Activated naive CD4-positive, alpha-beta T cell treated with anti-CD3 and anti-CD28 coated beads, Interleukin-2, amount 50 U/mL, for 16 hours (primary cell): ENCODE measurements around the gene LGR6.
"Not testable (repeated sequence)": the region's sequence is repeated elsewhere in the genome, so short reads cannot be mapped to it uniquely, and the experiment has no call there.

ENCODE experiments used
- DNase-seq: peaks from one replicate; pipeline ENCODE4 v3.0.0-alpha.2; 2020

Gene LGR6

DNA sequence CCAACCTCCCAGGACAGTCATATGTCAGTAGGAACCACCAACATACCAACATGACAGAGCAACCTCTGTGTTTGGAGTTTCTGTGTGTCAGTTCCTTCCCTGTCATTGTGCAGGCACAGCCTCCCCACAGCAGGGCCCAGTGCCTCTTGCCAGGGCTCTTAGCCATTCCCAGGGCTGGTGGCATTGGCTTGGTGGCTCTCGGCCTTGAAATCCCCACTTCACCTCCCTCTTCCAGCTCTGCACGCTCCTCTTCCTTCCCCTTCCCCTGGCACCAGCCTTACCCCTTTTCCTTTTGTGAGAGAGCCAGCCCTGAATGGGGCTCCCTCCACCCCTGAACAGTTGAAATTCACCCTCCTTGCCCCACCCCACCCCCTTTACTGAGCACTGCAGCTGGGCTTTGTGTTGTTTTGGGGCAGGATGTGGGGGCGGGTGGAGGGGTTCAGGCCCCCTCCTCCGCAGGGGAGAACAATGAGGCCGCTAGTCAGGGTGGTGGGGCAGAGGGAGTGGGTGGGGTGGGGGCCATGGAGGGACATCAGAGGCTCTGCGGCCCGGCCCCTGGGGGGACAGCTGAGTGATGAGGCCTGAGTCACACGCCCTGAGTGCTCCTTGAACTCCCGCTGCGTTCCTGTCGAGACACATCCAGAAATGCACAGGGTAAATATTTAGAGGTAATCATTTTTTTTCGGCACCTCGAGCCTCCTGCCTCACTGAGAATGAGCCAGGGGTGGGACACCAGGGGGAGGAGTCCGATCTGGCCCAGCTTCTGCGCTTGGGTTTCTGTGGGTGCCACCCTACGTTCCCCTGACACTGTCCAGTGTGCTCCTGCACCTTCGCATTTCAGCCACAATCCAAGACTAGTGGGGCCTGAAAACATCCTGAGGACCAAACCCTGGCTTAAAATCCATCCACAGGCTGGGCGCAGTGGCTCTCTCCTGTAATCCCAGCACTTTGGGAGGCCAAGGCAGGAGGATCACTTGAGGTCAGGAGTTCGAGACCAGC lies 28.6 kb downstream of the LGR6 start:
- no peak for DNase-seq

DNA sequence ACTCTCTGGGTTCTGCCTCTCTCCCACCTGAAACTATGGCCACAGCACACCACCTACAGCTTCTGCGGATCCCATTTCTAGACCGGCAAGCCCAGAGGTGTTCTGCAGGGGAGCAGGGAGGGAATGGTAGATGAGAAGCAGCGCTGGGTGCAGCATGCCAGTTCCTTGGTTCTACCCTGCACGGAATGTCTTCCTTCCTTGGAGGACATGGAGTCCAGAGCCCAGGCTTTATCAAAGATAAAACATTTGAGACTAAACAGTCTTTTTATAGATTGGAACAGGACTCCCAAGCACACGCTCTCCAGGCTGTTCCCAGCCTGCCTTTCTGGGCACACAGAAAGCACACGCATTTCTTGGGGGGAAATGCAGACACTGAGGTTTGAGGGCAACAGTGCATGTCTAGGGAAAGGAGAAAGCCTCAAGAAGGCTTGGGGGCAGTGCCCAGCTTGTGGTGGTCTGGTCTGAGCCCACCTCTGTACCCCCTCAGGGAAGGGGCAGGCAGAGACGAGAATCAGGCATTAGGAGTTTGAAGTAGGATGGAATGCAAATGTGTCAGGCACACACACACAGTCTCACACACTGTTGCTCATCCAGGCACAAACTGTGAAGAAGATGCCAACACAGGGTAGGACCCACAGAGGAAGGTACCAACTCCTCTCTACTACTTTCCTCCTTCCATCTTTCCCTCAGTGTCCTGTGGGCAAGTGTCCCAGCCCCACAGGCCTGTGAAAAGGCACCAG lies 29.7 kb downstream of the LGR6 start:
- no peak for DNase-seq

DNA sequence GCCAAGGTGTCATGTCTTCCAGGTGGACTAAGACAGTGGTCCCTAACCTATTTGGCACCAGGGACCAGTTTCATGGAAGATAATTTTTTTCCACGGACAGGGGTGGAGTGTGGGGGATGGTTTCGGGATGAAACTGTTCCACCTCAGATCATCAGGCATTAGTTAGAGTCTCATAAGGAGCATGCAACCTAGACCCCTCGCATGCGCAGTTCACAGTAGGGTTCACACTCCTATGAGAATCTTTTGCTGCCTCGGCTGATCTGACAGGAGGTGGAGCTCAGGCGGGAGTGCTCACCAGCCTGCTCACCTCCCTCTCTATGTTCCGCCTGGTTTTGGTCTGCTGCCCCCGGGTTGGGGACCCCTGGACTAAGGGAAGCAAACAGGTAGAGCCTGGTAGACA lies 30.9 kb downstream of the LGR6 start:
- no peak for DNase-seq

DNA sequence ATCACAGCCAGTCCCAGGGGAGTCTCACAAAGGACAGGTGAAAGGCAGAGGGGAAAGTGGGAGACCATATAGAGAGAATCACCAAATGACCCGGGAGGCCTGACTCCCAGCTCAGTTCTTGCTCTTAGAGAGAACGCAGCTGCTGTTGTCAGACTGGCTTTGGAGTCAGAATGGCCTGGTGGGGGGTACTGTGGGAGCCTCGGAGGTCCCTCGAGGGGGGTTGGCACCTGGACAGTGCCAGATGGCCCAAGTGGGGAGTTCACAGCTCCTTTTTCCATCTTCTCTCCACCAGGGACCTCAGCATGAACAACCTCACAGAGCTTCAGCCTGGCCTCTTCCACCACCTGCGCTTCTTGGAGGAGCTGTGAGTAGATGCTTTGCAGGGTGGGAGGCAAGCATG lies 31.5 kb downstream of the LGR6 start:
- no peak for DNase-seq

DNA sequence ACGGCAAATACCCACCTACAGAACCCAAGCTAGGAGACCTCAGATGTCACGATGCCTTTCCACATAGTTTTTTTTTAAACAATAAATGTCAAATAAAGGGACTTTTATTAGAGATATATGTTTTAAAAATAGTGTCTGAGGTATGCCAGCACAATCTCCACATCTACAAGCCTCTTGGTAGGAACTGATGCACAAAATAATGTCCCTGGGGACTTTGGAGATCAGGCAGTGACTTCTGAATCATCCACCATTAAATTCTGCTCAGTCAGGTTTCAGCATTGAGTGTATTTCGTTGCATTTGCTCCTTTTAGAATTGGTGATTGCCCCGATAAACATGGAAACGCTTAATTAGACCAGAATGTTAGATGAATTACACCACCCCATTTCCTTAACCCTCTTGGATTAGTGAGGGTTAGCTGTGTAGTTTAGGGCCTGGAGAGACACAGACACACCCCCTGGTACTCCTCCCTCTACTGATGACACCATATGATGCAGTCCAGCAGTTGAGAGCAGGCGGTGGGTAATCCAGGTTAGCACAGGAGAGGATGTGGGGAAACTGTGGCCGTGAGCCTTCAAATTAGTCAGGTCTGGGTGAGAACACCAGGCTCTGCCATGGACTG lies 33.6 kb downstream of the LGR6 start:
- DNase-seq: no peak

DNA sequence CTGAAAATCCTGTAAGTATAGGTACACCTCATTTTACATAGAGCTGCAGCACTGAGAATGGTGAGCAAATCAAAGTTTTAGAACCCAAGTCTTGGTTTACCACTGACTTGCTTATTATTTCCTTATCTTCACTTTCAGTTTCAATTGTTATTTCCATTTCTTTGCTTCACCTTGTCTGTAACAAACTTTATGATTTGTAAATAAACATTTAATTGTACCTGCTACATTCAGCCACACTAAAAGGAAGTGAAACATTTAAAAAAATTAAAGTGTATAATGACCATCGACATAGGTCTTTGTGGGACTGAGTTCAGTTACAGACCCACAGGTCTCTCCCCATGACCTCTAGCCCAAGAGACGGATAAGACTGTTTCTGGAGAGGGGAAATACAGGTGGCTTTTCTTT lies 34.4 kb downstream of the LGR6 start:
- DNase-seq: no peak

DNA sequence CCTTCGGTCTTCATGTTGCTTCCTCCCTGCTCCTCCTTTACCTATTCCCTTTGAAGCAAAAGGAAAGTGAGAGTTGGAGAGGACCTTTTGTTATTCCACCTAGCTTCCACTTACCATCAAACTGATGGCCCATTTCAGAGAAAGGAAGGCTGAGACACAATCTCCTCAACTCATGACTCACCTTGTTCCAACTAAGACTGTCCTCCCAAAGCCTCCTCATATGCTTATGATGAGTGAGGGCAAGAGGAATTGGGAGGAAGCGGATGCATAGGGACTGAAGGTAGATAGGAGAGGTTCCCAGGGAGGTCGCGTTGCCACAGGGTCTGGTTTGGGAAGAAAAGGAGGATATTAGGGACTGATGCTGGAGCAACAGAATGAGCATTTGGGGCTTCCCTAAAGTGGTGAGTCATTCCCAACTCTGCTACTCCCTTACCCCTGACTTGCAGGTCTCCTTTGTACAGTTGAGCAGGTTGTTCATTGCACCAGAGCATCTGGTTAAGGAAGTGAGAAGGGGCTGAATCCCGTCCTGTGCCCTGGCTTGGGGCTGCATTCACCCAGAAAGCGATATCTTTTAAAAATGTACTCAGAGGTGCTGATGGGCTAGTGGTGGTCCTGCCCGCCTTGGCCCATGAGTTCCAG lies 35.0 kb downstream of the LGR6 start:
- no peak for DNase-seq

DNA sequence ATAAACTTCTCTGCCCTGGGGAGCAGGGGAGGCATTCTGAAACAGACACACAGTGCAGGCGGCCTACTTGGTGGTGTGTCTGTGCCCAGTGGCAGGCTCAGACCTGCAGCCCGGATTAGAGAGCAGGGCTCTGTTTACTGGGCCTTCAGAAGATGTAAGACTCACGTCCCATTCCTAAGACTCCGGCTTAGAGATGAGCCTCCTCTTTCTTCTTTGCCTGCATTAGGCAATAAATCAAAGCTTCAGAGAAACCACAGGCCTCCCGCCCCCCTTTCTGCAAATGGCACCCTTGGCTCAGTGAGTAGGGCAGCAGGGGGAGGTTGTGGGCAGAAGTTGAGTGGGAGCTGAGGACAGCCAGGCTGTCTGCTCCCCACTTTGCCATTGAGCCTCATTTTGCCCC lies 35.8 kb downstream of the LGR6 start:
- no peak for DNase-seq

DNA sequence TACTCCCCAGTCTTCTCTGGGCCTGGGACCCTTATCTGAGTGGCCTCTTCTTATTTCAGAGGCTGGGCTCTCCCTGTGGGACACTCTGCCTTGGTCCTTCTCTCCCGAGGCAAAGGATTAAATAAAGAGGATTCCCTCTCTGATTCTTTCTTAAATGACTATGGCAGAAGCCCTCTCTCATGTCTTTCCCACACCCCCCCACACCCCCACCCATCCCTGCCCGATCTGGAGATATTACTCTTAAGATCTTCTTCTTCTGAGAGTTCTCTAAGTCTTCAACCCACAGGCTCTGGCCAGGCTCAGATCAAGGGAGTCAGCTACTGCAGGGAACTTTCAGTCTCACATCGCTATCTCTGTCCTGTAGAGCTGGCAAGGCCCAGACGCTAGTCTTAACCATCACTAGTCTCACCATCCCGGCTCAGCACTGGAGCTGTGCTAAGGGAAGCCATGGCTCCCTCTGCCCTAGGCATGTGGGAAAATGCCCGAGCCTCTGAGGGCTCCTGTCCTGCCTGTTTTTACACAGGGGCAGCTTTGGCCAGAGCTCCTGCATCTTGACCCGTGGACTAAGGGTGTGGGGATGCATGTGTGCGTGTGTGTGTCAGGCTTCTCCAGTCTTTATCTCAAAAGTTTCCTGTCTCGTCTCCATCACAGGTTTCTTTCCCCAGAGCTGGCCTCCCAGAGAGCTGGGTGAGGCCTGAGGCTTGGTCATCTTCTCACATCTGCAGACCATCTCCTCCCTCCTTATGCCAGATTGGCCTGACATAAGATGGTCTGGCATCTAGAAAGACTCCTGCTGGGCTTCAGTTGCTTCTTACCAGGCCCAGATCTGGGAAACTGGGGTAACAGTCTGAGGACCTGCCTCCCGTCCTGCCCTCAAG lies 36.7 kb downstream of the LGR6 start:
- no peak for DNase-seq

DNA sequence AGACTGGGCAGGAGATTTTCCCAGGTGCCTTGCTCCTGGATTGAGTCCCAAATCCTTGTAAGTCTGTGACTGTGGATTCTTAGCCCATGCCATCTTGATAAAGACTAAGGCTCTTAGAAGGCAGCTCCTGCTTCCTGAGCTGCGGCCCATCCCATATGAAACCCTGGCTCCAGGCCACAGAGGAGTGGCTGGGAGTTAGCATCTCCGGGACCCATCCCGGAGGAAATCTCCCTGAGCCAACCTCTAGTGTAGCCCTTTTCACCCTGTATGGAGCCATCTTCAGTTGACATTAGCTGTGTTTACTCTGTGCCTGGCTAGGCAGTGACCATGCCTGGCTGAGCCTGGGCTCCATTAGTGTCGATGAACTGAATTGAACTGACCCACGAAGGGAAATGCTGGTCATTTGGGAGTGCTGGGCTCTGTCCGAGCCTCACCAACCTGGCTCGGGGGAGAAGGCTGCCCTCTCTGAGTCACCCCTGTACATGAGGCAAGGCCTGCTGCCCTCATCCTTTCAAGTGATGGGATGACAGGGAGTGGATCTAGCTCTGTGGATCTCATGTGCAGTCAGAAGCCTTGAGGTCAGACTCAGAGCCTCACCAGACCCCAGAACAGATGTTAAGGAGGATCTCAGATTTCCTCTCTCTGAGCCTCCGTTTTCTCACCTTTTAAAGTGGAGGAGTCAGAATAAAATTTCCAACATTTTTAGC lies 37.5 kb downstream of the LGR6 start:
- DNase-seq: no peak

DNA sequence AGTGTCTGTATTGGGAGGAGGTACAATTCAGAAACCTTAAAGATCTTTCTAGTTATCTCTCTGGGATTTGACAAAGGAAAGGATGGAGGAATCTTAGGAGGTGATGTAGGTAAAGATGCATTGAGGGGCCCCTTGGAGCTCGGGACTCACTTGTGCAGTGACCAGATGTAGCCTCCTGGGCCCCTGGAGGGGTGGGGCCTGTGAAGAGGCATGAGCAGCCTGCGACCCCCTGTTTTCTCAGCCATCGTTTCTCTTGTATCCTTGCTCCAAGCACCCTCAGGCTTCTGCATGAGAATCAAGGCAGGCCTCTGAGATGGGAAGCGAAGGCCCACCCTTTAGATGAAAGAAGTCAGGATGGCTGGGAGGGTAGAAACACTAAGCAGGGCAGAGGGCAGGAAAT lies 39.6 kb downstream of the LGR6 start:
- no peak for DNase-seq

DNA sequence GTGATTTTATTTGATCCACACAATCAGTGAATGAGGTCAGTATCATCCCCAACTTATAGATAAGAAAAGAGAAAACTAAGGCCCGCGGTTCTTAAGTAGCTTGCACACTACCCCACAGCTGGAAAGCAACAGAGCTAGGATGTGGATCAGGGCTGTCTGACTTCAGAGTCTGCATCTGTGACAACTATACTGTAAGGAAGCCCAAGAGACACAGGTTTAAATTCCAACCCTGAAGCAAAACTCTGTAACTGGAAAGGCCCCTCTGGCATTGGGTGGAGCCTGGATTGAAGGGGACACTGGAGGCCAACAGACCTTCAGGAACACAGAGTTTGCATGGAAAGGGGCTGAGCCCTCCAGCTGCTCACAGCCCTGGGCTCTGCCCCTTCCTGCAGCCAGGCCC lies 40.2 kb downstream of the LGR6 start:
- no peak for DNase-seq

DNA sequence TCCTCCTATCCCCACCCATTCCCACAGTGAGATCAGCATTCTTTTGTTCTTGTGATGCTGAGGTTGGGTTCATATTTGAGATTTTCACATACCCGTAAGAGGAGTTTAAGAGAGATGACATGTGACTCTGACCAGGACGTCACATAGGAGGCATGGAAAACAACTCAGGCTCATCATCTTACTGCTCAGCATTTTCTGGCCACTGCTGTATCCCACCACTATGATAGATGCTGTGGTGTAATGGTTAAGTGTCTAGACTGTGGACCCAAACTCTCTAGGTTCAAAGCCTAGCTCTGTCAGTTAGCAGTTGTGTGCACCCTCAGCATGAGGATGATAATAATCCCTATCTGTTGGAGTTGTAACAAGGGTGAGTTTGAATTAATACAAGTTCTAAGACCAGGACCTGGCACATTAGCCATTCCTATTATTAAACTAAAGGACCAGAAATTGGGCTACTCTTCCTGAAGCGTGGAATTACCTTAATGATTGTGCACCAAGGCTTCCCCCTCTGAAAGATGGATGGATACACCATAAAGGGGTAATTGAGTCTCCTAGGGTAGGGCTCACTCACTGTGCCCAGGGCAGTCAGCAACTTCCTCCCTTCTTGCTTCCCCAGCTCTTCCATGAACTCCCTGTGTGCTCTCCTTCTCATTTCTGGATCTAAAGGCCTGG lies 40.9 kb downstream of the LGR6 start:
- DNase-seq: no peak

DNA sequence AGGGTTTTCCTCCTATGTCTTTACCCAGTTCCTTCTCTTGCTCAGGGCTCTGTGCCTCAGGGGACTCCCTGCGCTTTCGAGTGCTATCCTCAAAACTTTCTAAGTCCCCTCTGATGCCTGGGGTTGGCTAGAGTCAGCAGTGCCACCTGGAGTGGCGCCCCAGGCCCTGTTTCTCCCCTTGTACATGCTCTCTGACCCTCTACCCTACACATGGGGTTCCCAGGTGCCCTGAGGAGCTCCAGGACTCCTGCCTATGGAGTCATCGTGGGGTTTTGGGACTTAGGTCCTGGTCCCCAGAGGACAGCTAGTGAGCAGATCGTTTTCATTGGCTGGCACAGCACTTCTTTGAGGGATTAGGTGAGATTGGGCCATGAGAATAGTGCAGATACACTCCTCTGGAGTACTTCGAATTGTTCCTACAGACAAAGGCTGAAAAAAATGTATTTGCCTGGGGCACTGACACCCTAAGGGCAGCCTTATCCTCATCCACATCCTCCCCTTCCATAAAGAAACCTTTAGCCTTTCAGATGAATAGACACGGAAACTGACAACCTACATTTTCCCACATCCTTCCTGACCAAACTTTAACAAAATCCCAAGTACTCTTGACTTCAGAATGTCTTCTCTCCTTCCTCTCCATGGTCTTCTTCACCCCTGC lies 41.5 kb downstream of the LGR6 start:
- no peak for DNase-seq

DNA sequence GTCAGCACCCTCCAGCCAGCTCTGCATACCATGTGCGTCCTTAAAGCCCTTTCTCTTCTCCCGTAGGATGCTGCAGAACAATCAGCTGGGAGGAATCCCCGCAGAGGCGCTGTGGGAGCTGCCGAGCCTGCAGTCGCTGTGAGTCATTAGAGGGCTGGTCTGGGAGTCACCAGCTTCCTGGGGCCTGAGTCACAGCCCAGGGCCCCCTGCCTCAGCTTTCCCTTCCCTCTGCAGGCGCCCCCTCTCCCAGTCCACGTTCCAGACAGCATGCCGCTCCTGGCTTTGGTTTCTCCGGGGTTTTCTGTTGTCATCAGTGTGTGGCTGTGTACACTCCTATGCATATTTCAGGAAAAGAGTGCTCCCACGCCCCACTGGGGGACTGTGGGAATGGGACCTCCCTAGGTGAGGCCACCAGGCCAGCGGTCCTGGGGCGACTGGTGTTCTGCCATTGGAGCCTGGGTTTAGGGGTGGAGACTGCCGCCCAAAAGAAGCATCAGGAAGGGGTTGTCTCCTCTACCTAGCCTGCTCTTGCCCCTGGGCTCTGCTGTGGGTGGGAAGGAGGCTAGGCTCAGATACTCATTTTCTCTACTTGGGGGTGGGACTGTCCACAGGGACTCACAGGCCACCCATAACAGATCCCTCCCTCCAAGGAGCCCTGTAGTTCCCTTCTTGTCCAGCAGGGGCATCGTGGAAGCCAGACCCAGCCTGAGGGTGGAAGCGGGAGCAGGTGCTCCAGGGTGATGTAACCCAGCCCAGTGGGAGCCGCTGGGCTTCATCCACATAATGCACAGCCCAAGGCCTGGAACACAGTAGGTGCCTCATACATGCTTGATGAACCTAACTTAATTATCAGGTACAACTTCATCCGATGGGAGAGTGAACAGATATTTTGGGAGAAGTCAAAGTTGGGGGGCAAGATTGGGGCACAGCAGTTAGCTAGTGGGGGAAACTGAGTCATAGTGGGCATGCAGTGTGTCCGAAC lies 42.5 kb downstream of the LGR6 start:
- DNase-seq: peak; percentile 66

DNA sequence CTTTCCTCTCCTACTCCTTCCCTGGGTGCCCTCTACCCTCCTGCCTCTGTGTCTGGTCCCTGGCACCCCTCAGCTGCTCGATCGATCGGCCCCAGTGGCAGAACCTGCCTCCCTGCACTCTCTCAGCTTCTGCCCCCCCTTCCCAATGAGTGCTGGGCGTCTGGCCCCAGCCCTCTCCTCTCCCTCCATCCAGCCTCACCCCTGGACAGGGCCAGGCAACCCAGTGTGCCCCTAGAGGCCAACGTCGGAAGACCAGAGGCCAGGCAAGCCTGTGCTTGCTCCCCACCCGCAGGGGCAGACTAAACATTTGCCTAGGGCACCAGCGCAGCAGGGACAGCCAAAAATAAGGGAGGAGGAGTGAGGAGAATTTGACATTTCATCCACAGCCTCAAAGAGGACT lies 43.5 kb downstream of the LGR6 start:
- DNase-seq: peak; percentile 28

DNA sequence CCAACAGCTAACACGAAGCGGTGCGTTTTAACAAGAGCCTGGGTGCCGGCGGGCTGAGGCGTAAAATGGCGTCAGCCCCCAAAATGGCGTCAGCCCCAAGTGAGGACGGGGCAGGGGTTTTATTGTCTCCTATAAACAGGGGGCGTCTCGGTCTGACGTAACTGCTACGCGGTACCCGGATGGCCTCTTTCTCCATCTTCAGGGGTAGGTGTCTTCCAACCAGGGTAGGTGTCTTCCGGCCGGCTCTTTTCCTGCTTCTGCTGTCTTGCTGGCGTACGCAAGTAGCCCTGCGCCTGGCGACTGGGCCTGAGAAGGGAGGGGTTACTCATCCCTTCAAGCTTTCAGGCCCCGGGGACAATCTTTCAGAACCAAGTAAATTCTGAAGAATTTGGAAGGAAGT lies 45.3 kb downstream of the LGR6 start:
- DNase-seq: no peak

DNA sequence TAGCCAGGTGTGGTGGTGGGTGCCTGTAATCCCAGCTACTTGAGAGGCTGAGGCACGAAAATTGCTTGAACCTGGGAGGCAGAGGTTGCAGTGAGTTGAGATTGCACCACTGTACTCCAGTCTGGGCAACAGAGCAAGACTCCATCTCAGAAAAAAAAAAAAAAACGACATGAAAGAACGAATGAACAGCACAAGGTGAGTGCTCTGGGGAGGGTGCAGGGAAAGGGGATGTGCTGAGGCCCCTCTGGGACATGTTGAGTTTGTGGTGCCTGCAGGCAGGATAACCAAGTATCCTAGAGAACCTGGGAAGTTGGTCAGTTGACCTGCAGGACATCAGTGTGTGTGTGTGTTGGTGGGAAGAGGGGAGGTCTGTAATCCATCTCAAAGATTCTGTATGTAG lies 46.6 kb downstream of the LGR6 start:
- not testable (repeated sequence) for DNase-seq

DNA sequence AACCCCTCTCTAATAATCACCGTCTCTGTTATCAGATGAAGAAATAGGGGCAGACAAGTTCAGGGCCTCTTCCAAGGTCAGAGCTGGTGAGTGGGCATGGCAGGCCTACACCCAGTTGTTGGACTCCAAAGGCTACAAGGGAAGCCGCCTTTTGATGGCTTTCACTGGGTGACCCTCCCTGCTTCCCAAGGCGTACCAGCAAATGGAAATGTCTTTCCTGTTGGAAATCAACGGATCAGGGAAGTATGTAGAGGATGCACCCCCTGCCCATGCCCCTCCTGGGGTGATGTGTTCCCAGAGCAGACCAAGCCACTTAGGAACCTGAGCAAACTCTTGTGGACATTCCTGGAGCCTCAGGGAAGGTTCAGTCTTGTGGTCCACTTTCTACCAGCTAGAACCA lies 47.4 kb downstream of the LGR6 start:
- no peak for DNase-seq
